ENCODE data around the gene CRISPLD2.
"Not testable (repeated sequence)": the region's sequence is repeated elsewhere in the genome, so short reads cannot be mapped to it uniquely, and the experiment has no call there.

Gene CRISPLD2

DNA sequence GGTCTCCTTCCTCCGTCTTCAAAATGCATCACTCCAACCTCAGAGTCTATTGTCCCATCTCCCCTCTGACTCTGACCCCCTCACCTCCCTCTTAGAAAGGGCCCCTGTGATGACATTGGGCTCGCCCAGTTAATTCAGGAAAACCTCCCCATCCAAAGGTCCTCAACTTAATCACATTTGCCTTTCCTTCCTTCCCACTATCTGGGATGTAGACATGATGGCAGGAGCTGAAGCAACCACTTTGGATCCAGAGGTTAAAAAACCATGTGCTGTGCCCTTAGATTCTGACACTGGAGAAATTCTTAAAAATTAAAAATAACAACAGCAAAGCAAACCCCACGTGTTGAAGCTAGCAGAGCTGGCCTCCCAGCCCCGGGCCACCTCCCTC lies 111.3 kb downstream of the CRISPLD2 start:
- DNase-seq (ENCODE audit: low spot score), result no peak

DNA sequence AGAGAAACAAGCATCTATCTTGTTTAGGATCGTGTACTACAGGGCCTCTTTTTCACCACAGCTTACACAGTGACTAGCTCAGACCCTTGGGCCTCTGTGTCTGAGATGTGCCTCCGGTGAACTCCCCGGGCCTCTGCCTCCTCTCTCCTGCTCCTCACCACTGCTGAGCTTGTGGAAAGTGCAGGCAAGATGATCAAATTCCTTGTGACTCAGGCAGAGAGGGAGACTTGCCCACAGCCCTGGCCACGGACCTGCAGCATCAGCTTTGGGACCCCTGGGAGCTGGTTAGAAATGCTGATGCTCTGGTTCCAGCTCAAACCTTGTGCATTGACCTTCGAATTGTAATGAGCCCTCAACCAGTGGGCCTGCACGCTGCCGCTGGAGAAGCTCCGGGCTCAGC lies 111.7 kb downstream of the CRISPLD2 start:
- DNase-seq (ENCODE audit: low spot score), result no peak

DNA sequence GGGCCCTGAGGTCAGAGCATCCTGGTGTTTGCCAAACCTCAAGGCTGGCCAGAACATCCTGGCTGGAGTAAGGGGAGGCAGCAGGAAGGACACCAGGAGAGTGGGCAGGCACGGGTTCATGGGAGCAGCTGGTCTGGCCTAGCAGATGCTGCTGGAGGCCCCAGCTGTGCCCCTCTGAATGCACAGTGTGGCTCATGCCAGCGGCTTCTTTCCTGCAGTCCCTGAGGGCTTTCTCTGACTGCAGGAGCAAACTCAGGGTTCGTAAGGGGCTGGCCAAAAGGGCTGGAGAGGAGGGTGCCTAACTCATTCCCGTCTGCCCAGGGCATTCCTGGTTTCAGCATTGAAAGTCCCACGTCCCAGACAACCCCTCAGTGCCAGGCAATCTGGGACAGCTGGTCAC lies 112.9 kb downstream of the CRISPLD2 start:
- DNase-seq (ENCODE audit: low spot score), result no peak

DNA sequence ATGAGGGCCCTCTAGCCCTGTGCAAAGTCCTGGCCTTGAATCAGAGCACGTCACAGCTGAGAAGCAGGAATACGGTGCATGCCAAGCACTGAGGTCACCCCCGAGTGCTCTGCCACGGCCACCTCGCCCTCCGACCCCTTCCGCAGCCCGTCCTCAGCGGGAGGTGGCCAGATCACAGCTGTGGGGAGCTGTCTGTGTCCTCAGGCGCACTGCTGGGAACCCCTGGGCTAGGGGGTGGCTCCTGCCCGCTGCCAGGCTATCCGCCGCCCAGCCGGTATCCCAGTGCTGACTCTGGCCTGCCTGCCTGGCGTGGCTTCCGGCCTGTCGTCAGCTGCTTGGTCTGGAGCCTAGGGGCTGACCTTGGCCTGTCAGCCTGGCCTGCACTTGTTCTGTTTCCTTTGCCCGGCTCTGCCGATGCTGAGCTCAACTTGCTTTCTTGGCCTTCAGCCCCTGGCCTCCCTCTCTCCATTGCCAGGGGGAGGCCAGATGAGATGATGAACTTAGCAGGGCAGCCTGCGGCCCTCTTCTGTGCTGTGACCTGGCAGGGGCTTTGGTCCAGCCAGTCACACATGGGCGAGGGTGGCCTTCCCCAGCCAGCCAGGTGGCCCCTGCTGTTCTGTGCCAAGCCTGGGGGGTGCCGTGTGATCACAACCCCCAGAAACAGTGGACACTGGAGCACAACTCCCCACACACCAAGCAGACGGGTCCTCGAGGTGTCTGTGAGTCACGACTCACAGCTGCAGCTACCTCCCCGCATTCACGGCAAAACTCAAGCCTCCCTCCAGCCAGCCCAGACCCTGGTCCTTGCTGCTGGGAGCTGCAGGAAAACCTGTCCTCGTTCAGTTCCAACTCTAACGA lies 114.2 kb downstream of the CRISPLD2 start:
- DNase-seq (ENCODE audit: low spot score), result no peak

DNA sequence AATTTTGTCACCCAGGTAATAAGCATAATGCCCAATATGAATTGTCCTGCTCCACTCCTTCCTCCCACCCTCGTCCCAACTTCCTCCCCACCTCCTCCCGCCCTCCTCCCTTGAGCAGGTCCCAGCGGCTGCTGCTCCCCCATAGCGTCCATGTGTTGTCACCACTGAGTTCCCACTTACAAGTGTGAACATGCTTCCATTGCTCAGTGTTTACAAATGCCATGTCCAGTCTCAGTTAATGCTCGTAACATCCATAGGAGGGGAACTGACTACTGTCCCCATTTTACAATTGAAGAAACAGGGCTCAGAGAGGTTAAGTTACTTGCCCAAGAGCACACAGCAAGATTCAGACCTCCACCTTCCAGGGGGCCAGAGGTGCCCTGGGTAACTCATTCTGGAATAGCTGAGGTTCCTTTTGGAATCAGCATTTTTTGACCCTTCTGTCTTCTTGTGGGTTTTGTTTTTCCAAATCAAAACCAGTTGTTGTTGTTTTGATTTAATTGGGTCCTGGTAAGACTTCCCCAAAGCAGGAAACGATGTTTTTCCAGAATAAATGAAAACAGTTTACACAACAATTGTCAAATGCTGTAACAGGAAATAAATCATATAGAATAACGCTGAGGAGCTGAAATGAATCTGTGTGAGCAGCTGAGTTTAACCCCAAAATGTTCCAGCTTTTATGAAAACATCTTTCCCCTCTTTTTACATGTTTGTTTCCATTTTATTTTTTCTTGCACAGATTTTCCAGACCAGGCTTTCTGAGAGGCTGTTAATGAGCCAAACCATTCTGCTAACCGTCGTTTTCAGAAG lies 117.6 kb downstream of the CRISPLD2 start:
- no peak for DNase-seq (ENCODE audit: low spot score)

DNA sequence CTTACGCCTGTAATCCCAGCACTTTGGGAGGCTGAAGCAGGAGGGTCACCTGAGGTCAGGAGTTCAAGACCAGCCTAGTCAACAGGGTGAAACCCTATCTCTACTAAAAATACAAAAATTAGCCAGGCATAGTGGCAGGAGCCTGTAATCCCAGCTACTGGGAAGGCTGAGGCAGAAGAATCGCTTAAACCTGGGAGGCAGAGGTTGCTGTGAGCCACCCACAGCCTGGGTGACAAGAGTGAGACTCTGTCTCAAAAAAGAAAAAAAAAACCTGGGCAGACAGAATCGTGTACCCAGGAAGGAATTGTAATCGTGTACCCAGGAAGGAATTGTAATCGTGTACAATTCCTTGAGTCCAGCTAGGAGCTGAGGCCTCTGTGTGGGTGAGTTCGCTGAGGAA lies 118.8 kb downstream of the CRISPLD2 start:
- not testable (repeated sequence) for DNase-seq (ENCODE audit: low spot score)

DNA sequence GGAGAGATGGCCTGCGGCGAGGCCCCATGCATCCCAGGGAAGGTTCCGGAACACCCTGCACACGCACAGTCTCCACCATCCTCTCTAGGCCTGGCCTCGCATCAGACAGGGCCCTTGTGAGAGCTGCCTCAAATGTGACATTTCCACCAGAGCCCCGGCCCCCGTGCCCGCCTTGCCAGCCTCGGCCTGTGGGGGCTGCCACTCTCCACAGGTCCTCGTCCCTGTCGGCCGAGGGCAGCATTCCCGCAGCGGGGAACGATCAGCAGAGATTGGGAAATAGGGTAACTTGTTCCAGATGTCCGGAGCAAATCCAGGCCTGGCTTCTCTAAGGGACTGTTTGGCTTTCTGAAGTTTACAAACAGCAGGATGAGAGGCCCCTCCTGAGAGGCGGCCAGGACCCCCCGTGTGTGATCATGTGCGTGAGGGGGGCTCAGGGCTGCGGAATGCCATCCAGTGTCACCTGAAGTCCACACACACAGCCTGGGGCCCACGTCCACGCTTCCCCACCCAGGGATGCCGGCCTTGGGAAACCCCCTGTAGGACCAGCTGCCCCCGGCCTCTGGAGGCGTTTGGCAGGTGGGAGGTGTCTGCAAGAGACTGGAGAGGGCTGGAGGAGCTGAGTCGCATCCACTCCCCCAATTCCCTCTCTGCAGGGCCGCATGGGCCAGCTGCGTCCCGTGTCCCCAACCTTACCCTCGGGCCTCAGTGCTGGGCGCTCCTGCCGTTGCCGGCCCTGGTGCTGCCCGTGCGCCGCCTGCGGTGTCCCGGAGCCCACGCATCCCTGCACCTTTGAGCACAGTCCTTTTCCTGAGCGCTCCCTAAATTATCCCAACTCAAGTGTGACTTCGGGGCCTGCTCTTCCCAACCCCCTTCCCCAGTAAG lies 121.1 kb downstream of the CRISPLD2 start:
- no peak for DNase-seq (ENCODE audit: low spot score)

DNA sequence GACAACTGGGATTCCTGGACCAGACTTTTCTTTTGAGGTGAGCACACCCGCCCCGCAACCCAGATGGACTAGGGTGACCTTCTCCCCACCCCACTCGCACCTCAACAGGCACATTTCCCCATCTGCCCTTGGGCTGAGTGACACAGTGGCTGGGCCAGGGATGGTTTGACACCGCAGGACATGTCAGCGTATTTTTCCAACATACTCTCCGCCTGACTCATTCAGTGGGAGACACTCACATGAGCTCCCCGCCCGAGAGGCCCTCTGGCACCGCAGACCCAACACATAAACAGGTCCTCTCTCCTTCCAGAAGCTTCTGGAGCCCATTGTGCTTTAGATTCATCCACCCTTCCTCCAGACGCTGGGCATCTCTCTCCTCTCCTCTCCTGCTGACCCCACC lies 122.1 kb downstream of the CRISPLD2 start:
- no peak for DNase-seq (ENCODE audit: low spot score)

GRCh38 chr16:84942786-84943185 lies 123.0 kb downstream of the CRISPLD2 start:
- no peak for DNase-seq (ENCODE audit: low spot score)

GRCh38 chr16:84943620-84944019 lies 123.8 kb downstream of the CRISPLD2 start:
- DNase-seq (ENCODE audit: low spot score), result no peak

- no peak for DNase-seq (ENCODE audit: low spot score)
Measured at GRCh38 chr16:84947022-84947421, 127.2 kb downstream of the CRISPLD2 start.

DNA sequence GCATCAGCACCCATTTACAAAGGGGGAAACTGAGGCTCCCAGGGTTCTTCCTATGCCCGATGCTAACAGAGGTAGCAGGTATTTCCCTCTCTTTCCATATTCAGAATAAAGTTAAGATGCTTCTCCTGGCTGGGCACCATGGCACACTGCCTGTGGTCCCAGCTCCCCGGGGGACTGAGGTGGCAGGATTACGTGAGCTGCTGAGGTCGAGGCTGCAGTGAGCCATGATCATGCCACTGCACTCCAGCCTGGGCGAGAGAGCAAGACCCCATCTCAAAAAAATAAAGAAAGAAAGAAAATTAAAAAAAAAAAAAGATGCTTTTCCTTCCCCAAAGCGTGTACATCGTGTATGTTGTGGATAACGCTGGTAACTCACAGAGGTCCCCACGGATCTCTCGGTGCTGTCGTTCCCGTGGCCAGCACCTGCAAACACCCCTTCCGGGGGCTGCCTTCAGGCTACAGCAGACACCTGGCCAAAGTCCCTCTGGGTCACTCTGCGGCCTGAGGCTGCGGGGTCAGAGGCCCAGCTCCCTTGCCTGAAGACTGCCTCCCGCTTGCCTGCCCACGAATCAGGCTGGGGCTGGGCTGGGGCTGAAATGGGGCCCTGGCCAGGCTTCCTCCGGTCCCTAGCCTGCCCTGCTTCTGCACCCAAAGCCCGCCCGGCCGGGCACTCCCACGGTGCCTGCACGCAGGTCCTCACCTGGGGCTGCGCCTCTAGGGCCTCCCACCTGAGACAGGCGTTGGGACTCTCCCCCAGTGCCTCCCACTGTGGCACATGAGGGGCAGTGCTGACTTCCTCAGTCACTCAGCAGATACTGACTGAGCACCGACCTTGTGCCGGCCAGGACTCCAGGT lies 128.4 kb downstream of the CRISPLD2 start:
- no peak for DNase-seq (ENCODE audit: low spot score)

DNA sequence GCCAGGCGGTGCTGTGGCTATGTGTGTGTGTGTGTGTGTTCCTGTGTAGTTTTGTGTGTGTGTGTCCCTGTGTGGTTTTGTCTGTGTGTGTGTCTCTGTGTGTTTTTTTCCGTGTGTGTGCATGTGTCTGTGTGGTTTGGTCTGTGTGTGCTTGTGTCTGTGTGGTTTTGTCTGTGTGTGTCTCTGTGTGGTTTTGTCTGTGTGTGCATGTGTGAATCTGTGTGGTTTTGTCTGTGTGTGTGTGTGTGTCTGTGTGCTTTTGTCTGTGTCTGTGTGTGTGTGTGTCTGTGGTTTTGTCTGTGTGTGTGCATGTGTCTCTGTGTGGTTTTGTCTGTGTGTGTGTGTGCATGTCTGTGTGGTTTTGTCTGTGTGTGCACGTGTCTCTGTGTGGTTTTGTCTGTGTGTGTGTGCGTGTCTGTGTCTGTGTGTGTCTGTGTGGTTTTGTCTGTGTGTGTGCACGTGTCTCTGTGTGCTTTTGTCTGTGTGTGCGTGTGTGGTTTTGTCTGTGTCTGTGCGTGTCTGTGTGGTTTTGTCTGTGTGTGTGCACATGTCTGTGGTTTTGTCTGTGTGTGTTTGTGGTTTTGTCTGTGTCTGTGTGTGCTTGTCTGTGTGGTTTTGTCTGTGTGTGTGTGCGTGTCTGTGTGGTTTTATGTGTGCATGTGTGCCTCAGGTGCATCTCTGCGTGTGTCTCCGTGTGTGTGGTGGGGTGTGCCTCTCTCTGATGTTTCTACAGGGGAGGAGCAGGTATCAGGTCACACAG lies 129.2 kb downstream of the CRISPLD2 start:
- DNase-seq (ENCODE audit: low spot score), result no peak

DNA sequence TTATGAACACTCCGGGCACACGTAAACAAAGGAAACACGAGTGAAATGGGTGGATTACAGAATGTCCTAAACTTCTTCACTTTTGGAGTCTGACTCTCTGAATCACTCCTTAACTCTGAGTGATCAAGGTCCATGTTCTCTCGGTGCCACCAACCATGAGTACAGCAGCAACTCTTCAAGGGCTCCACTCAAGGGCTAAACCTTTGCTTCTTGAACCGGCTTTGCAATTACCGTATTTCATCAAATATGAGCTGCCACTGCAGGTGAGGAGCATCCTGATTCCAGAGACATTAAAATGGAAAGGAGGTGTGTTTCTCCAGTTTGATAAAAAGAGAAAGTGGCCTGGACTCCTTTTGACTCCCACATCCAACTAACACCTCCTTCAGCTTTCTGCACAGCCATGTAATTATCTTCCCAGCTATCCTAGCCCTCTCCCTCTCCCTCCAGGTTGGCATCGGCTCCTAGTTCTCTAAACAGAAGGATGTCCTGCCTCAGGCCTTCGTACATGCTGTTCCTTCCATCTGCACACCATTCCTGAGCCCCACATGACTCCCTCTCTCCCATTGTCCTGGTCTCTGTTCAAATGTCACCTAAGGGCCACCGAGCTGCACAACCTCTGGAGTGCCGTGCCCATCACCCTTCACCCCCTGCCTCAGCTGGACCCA lies 130.1 kb downstream of the CRISPLD2 start:
- DNase-seq (ENCODE audit: low spot score), result no peak

- DNase-seq (ENCODE audit: low spot score), result peak; percentile 32
Measured at GRCh38 chr16:84950906-84951305, 131.1 kb downstream of the CRISPLD2 start.

GRCh38 chr16:84952335-84953189 lies 132.8 kb downstream of the CRISPLD2 start:
- peak; percentile 78 for DNase-seq (ENCODE audit: low spot score)

GRCh38 chr16:84953190-84953746 lies 133.5 kb downstream of the CRISPLD2 start:
- DNase-seq (ENCODE audit: low spot score), result no peak

DNA sequence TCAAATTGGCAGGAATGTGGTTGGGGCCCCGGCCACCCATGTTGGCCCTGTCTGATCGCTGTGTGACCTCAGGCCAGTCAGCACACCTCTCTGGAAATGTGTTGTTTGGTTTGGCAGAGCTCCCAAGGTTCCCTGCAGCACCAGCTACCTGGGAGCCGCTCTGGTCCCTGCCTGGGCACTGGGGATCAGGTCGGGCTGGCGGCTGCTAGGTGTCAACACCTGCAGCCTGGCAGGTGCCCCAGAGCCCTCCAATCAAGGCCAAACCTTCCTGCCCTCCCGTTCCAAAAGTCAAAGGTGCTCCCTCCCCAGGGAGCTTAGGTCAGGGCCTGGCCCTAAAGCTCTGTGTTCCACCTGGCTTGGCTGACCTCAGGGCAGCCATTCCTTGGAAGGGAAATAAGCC lies 135.6 kb downstream of the CRISPLD2 start:
- no peak for DNase-seq (ENCODE audit: low spot score)

DNA sequence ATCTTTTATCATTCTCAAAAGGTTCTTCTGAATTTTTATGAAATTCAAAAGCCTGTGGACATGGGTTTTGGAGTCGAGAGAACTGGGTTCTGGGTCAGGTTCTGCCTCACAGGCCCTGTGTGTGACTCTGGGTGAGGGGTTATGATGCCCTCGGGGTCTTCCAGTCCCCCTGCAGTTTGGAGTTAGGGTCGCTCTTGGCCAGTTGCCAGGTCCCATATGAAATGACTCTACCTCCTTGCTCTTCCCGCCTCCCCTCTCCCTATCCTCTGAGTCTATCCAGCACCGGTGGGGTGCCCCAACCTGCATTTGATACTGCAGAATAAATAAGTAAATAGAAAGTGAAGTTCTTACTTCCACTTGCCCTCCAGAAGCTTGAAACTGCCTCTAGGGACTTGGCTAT lies 137.4 kb downstream of the CRISPLD2 start:
- no peak for DNase-seq (ENCODE audit: low spot score)
